Measurements from ENCODE around the gene GRHL3.

GRHL3 gene

GRCh38 chr1:24393892-24394291 lies 74.7 kb downstream of the GRHL3 start:
- DNase-seq (ENCODE audit: low read depth): no peak

- DNase-seq (ENCODE audit: low read depth): no peak
Measured at GRCh38 chr1:24400065-24400464, 80.9 kb downstream of the GRHL3 start.

- no peak for DNase-seq (ENCODE audit: low read depth)
Measured at GRCh38 chr1:24403806-24404205, 84.6 kb downstream of the GRHL3 start.

All from activated T-cell treated with anti-CD3 and anti-CD28 coated beads for 1 hour (primary cell).